ENCODE measurements around the gene TRMT10C. TPM values are rescaled to one million over a fixed set of nuclear protein-coding genes. Genes with fewer than 3 reads are reported as not detected.

Gene TRMT10C
- total RNA-seq, 1 experiment from 2014 or later = 32.5 TPM

- no peak for DNase-seq (ENCODE audit: unreplicated experiment)
- Mint-ChIP-seq H3K4me1 (ENCODE audit: insufficient read depth, unreplicated experiment) (peaks cover 24% of the 10 kb centered on the region), H3K27ac (ENCODE audit: low read depth, unreplicated experiment) (no peak overlapping the region), H3K27me3 (ENCODE audit: insufficient read depth, unreplicated experiment) (no peaks in the 10 kb centered on the region), H3K4me3 (ENCODE audit: unreplicated experiment) (no peak overlapping the region), H3K9me3 (ENCODE audit: unreplicated experiment) (no peaks in the 10 kb centered on the region), H3K36me3 (ENCODE audit: insufficient read depth, unreplicated experiment) (peaks cover 60% of the 10 kb centered on the region)
- ChIA-PET POLR2A (interaction anchor here (1.3 kb wide), 1 partner anchor 9 kb away, joined by 3 read pairs; no protein-coding TSS in a partner anchor), CTCF (interaction anchor here (0.6 kb wide), 1 partner anchor 24 kb away, joined by 3 read pairs; no protein-coding TSS in a partner anchor)
- intact Hi-C loops (cut with micrococcal nuclease) = no loop called here
- BruUV-seq (replicated peaks) = no TSS peak
- TF ChIP-seq CTCF (IDR thresholded peaks at IDR 0.05; ENCODE audit: unreplicated experiment) = no peak
Measured at GRCh38 chr3:101567528-101568317, 6.1 kb downstream of the TRMT10C start.

- peak; percentile 36 for DNase-seq (ENCODE audit: unreplicated experiment)
- H3K27me3 Mint-ChIP-seq (ENCODE audit: insufficient read depth, unreplicated experiment) = no peaks in the 10 kb centered on the region
- BruUV-seq (replicated peaks) = no TSS peak
- ChIA-PET POLR2A (interaction anchor here (0.6 to 5.9 kb wide), 6 partner anchors 8 to 150 kb away, joined by 3 to 102 read pairs (median 4); partner anchors contain the start of genes SENP7, TRMT10C and ZBTB11), CTCF (interaction anchor here (1.1 kb wide), 1 partner anchor 136 kb away, joined by 3 read pairs; no protein-coding TSS in a partner anchor)
- intact Hi-C loops (cut with micrococcal nuclease) = no loop called here
- TF ChIP-seq CTCF (IDR thresholded peaks at IDR 0.05; ENCODE audit: unreplicated experiment) = no peak
- H3K9me3 Mint-ChIP-seq (ENCODE audit: unreplicated experiment) = no peaks in the 10 kb centered on the region
- peaks cover 42% of the 10 kb centered on the region for H3K36me3 Mint-ChIP-seq (ENCODE audit: insufficient read depth, unreplicated experiment)
- peak overlapping the region; percentile 59 for H3K27ac Mint-ChIP-seq (ENCODE audit: low read depth, unreplicated experiment)
- H3K4me1 Mint-ChIP-seq (ENCODE audit: insufficient read depth, unreplicated experiment) = peaks cover 18% of the 10 kb centered on the region
- H3K4me3 Mint-ChIP-seq (ENCODE audit: unreplicated experiment) = no peak overlapping the region
Measured at GRCh38 chr3:101571028-101571895, 9.6 kb downstream of the TRMT10C start.

GRCh38 chr3:101573449-101574387, 12.1 kb downstream of the TRMT10C start, which contains the start of gene PCNP:
Gene PCNP (plus strand): TSS chr3:101574180. CDS start chr3:101574216, 36 bp downstream.
- TF ChIP-seq CTCF (IDR thresholded peaks at IDR 0.05; ENCODE audit: unreplicated experiment) = peak; percentile 68
- DNase-seq (ENCODE audit: unreplicated experiment) = peak; percentile 99
- BruUV-seq (replicated peaks) = TSS peak; percentile 73
- ChIA-PET CTCF (interaction anchor here (0.5 to 2.1 kb wide), 17 partner anchors 9 to 864 kb away, joined by 3 to 7 read pairs (median 3); partner anchors contain the start of genes RPL24 and ZBTB11), POLR2A (interaction anchor here (0.5 to 6.6 kb wide), 32 partner anchors 10 to 1313 kb away, joined by 3 to 143 read pairs (median 4); partner anchors contain the start of genes CEP97, NFKBIZ, RPL24 and SENP7)
- Mint-ChIP-seq H3K27ac (ENCODE audit: low read depth, unreplicated experiment) (peak within 1 kb of the TSS; percentile 100), H3K27me3 (ENCODE audit: insufficient read depth, unreplicated experiment) (no peaks in the 10 kb centered on the region), H3K36me3 (ENCODE audit: insufficient read depth, unreplicated experiment) (peaks cover 41% of the 10 kb centered on the region), H3K4me1 (ENCODE audit: insufficient read depth, unreplicated experiment) (peaks cover 28% of the 10 kb centered on the region), H3K4me3 (ENCODE audit: unreplicated experiment) (peak within 1 kb of the TSS; percentile 97), H3K9me3 (ENCODE audit: unreplicated experiment) (no peaks in the 10 kb centered on the region)
- intact Hi-C loops (cut with micrococcal nuclease) = loop anchor here (1.0 to 2.0 kb wide), 4 partner anchors 61 to 111 kb away; partner anchors contain the start of genes SENP7 and ZBTB11

Data from MCF 10A (cell line).